Endothelial cell of umbilical vein (primary cell): ENCODE data around the gene DAG1.

Experiments
- CTCF ChIP-seq, 2 donors: IDR thresholded peaks; 1 replicate in 1 of 2; 2 replicates in 1 of 2; pipeline ENCODE4 v1.5.1; 2011; ENCODE audit warnings: low read length in 2 of 2, mild to moderate bottlenecking in 2 of 2, moderate library complexity in 2 of 2, control low read depth in 1 of 2, inconsistent platforms in 1 of 2, low read depth in 1 of 2; ENCODE audit not compliant: insufficient read depth in 1 of 2; ENCODE audit errors: extremely low read depth in 1 of 2
- EZH2 ChIP-seq: IDR thresholded peaks from 2 replicates; pipeline ENCODE4 v1.6.1; 2012; ENCODE audit warnings: borderline replicate concordance, low read depth, mild to moderate bottlenecking, moderate library complexity, low read length, inconsistent platforms; ENCODE audit not compliant: severe bottlenecking
- POLR2A ChIP-seq: IDR thresholded peaks from 2 replicates; pipeline ENCODE4 v1.6.1; 2012; ENCODE audit warnings: low read depth, mild to moderate bottlenecking, control low read depth, low read length
- POLR2AphosphoS5 ChIP-seq: IDR thresholded peaks from 2 replicates; pipeline ENCODE4 v1.6.1; 2012; ENCODE audit warnings: low read depth, mild to moderate bottlenecking, control low read depth, low read length, moderate library complexity; ENCODE audit not compliant: insufficient read depth

- no peak for TF ChIP-seq EZH2
- no peak for TF ChIP-seq CTCF (IDR thresholded peaks at IDR 0.05; ENCODE audit: extremely low read depth in 1 of 2, insufficient read depth in 1 of 2, low read depth in 1 of 2, low read length in 2 of 2)
- no peak for TF ChIP-seq POLR2A
- TF ChIP-seq POLR2AphosphoS5: no peak
Measured at GRCh38 chr3:49552087-49552486, 82.0 kb downstream of the DAG1 start.
